AG08396 (cell line): ENCODE measurements around the gene TMEM30A.

Source experiments
- DNase-seq: peaks from one replicate; pipeline ENCODE4 v3.0.0; 2012; ENCODE audit warnings: low spot score, mixed read lengths

TMEM30A gene

DNA sequence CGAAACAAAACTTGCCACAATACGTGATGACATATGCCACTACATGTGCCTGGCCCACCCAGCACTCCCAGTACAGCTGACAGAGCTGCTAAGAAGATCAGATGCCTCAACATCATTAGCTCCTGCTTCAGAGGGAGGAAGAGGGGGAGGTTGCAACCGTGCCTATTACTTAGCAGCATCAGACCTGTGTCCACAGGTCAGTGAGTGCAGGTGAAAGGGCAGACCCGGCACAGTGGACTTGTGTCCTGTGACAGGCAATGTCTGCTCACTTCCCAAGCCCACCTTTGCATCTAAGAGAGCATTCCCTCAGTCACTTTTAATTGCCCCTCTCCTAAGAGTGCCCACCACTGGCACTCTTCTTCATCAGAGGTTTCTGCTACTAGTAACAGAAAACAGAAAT is 69.3 kb downstream of the TMEM30A start:
- DNase-seq, result no peak

DNA sequence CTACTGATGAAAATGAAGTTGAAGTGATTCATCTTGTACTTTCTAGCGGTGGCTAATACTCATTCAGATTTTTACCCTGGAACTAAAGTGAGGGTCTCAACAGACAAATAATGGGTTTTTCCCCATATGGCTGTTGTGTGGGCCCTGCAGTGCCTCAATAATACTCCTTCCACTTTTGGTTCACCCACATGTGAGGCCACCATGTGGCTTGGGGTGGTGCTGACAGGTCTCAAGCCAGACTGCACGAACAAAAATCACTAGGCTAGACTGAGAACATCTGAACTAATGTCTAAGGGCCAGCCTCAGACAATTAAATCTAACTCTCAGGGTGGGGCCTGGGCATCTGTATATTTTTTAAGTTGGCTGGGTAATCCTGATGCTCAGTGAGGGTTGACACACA is 70.9 kb downstream of the TMEM30A start:
- no peak for DNase-seq

DNA sequence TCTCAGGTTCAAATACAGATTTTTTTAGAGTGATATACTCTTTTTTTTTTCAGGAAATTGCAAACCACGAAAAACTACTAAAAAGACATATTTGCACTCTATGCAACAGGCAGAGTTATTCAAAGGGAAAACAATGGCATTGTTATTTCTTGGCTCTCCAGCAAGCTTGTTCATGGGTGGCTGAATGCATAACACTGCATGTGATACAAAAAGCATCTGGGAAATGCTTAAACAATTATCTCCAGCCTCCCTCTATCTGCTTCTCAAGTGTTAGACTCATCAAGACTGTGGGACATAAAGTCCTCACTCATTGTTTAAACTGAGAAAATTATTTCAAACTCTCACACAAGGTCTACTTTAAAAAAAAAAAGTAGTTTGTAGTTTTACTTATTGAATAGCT is 71.5 kb downstream of the TMEM30A start:
- DNase-seq, result no peak

DNA sequence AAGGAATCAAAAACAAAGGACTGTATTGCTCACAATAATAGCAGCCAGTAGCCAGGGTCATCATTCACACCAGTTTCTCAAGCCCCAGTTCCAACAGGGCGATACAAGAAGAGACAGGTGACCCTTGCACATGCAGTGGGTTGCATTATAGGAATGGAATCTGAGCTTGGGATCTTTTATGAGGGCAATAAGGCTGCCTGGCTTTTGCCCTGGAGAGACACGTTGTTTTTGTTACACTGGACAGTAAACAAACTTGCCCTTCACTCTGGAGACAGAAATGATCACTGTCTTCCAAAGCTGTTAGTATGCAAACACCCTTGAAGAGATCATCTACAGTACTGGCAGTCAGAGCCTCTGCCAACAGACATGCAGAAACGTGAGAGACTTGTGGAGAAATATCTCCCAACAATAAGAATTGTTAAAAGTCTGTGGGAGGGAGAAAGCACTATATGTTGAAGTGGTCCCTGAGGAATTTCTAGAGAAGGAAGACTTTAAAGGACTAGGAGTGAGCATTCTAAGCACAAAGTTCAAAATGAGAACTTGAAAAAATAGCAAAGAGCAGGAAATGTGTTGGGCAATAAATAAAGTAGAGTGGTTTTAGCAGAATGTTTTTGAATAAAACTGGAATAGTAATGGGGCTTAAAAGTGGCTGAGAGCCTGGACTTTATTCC is 72.5 kb downstream of the TMEM30A start:
- no peak for DNase-seq

DNA sequence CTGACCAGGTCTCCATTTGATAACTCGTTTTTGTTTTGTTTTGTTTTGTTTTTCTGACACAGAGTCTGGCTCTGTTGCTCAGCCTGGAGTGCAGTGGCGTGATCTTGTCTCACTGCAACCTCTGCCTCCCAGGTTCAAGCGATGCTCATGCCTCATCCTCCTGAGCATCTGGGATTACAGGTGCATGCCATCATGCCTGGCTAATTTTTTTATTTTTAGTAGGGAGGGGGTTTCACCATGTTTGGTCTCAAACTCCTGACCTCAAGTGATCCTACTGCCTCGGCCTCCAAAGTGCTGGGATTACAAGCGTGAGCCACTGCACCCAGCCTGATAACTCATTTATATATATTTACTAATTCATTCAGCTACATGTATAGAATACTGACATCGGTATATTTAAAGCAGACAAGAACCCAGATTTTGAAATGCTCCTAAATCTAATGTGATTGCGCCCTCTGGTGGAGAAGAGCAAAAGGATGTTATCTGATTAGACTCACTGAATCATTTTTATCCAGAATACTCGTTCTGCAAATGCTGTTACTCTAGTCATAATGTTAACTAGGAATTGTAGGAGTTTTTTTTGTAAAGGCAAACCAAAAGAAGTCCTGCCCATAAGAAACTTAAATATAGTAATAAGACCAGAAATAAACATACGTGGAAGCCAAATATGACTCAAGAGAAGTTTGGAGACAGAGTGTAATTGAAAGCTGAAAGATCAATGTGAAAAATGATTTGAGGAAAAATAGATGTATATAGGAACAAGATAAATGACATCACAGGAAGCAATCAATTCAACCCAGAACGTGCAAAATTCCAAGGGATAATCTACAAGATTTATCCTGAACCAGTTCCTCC is 73.5 kb downstream of the TMEM30A start:
- DNase-seq, result no peak

DNA sequence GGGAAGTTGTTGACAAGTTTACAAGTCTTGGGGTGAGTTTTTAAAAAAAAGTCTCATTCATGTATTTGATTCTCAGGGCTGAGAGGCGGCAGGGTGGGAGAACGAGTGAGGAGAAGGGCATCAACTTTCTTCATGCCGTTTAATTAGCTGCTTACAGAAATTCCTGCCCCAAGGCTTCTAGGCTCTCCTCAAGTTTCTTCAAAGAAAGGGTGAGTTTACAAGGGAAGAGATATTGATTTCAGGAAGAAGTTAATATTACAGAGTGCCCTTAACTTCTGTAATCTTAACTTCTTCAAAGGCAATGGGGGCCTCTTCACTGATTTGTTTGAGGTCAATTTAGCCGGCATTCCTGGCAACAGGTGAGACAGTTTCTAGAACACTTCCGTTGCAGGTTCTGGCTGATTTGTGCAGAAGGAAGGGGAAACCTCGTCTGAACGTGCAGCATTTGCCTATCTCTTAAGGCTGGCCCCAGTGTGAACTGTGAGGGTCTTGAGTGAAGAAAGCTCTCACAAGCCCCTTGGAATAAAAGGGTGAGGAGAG is 75.3 kb downstream of the TMEM30A start:
- DNase-seq, result no peak

DNA sequence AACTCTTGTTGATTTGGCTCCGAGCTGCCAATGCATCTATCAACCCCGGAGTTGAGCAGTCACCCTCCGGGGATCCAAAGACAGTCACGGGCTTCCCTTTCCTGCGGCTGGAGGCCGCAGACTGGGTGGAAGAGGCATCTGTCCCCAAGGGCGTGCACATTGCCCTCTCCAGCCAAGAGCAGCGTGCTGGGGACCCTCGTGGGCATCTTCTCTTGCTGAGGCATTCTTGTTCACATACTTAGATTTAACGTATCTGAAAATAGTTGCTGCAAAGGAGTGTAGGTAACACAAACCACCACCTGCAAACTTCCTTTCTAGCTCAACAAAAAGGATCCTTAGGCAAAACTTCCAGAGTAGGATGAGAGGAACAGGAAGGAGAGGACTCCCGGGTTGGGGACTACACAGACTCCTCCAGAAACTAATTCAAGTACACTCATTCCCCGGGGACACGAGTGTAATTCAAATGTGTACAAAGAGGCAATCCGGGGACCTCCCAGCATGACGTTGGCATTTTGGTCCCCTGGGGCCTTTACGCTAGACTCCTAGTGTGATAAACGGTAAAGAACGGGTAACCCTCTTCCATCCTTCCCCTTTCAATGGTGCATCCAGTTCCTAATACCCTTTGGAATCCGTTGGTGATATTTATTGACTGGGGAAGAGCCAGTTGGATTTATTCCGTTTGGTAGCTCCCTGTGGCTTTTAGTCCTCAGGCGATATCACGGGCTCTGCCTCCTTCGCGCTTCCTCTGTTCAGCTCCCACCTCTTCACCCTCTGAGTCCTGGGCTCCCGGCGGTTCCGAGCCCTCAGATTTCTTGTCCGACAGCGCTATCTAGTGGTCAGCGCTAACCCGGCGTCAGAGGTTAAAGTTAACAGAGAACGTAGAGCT is 76.1 kb downstream of the TMEM30A start:
- peak; percentile 64 for DNase-seq

DNA sequence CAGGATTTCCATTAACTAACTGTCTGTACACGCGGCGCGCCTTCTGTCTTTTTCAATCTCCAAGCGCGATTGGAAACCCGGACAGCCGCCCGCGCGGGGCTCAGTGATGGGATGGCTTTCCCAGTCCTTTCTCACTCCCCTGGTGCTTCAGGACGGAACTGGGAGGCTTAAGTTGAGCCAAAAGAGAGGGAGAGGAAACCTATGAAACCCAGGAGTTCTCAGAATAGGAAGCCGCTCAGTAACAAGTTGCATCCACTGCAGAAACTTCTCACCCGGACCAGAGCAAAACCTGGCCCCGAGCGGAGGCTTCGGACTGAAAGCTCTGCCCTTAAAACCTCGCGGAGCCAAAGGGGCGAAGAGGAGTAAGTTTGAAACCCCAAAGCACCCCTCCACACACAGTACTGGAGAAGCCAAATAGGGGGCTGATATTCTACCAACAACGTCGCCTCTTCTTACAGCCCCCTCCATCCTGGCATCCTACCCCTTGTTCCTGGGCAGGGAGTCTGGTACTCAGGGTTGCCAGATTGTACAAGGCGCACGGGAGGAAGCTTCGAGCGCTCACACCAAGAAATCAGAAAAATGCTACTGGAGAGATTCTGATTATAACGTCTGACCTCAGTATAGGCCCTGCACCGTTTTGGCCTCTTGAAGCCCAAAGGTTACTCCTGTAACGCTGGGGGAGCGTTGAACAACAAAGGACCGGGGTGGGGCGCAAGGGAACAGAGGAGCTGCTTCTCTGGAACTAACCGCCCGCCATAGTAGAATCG is 77.8 kb downstream of the TMEM30A start:
- DNase-seq, result no peak

DNA sequence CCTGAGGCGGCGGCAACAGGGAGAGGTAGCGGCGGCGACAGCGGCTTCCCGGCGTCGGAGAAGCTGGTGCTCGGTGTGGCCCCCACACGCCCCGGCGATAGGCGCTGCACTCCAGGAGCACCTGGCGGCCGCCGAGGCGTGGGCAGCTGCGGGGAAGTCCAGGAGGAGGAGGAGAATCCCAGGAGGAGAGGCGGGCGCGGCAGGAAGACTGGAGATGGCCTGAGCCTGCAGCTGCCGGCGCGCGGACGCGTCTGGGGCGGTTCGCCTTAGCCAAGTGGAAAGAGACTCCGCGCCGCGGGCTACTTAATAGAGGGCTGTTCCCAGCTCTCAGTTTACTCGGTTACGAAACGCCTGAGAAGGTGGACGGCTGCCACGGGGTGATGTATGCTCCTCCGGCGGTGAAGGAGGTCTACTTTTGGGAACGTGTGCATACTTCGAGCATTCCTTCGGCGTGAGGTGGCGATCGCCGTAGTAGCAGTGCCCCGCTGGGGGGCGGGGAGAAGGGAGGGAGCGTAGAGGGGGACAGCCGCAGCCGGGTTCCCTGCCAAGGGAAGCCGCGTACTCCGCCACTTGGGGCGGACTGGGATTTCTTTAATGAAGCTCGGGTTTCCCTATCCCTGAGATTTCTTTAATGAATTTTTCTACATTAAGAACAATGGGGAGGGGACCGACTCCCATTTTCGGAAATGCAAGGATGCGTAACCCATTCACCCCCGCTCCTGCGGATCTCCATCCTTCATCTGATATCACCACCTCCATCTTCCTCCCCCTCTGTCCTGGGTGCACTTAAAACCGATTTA is 78.6 kb downstream of the TMEM30A start, which contains the start of gene COL12A1:
Gene COL12A1 (minus strand): TSS at position 278 of the 800 bp plus-strand sequence. CDS start 3,261 bp downstream, outside the sequence.
- peak; percentile 94 for DNase-seq

DNA sequence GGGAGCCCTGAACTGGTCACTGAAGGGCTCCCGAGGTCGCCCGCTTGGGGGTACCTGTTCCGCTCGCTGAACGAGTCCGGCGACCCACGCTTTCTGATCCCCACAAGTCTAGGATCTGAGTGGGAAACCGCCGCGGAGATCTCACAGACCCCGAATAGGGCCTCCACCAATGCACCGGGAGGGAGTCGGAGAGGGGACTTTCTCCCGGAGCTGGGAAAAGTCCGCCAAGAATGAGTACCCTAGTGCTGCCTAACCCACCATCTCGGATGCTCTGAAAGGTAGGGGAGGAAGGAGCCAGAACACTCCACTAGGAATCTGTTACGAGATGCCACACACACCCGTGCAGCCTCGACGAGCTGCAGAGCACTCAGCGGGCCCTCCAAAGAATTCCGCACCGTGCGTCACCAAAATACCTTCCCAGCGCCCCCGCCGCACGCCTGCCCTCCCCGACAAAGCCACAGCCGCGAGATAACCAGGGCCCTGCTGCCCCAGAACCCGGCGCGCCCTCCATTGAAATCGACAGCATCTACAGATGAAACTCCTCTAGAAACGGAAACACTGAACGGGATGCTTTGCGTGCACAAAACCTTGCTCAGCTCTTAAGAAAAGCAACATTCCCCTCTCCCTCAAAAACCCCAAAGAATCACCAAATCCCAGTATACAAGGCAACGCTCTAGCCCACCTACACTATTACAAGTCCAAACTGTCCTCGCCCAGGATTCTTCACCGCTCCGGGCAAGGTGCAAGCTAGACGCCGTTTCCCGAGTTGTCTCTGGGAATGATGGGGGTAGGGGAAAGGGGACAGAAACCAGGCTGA is 79.4 kb downstream of the TMEM30A start:
- DNase-seq, result peak; percentile 74

DNA sequence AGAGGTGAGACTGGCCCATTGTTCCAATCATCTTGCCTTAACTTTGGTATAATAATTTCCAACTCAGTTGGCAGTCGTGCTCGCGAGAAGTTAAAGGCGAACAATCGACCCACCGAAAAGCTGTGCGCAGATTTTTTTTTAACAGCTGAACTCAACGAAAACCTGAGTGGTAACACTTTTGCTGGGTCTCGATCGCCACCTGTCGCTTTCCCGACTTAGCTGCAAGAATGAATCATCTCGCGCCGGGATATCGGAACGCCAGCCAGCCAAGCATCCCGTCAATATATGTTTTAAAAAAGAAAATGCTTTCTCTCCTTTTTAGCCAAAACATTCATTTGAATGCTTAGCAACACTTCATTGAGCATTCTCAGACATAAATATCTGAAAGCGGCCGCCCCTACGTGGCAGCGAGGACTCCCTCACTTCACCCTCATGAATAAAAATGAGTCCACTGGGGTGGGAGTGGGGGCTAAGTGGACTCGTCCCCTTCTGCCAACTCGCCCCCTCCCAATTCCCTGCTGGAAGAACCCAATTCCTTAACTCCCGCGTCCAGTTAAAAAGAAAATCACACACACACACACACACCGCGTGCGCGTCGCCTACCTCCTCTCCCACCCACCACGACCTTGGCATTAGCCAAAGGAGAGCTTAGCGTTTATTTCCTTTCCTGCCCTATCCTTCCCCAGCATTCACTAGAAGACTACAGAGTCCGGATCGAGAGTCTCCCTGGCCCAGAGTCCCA is 80.2 kb downstream of the TMEM30A start:
- DNase-seq, result peak; percentile 81

DNA sequence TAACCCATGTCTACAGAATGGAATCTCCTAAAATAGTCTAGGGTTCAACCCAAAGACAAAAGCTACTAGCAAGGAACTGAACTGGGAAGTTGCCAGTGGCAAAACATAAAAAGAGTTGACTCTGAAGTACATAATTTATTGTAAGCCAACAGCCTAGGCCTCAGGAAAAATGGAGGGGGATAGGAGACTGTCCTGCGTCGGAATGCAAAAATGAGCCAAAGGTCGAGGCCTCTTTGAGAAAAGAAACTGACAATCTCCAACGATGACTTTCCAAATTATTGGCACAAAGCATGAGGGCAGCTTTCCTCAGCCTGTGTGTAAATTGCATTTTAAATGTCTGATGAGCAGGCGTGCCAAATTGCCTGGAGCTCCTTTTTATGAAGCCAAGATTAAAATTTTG is 80.9 kb downstream of the TMEM30A start:
- DNase-seq, result peak; percentile 33
